HG02610 (cell line): ENCODE results near the gene ZNF280D.
A peak's percentile ranks its signal among the peaks of the same experiment; 100 is the strongest.

Experiments
- ATAC-seq: cut with Tn5 transposase; IDR thresholded peaks from one replicate; pipeline ENCODE4 v1.9.1; 2021; ENCODE audit warnings: mild to moderate bottlenecking, moderate library complexity; ENCODE audit not compliant: unreplicated experiment

ZNF280D gene

DNA sequence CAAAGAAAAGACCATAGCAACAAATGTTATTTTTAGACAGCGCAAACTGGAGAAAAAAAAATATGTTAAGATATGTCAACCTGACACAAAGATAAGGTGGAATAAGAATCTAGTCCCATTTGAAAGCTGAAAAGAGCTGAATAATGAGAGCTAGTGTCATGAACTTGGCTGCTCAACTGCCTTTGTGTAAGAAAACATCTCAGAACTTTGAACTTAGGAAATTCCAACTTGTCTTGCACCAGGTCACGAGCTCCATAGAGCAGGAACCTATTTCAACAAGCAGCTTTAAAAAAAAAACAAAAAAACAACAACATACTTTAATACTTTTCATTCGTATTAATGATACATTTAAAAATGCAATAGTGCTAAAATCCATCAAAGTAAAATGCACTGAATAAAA, 79.5 kb downstream of the ZNF280D start:
- ATAC-seq, result no peak

DNA sequence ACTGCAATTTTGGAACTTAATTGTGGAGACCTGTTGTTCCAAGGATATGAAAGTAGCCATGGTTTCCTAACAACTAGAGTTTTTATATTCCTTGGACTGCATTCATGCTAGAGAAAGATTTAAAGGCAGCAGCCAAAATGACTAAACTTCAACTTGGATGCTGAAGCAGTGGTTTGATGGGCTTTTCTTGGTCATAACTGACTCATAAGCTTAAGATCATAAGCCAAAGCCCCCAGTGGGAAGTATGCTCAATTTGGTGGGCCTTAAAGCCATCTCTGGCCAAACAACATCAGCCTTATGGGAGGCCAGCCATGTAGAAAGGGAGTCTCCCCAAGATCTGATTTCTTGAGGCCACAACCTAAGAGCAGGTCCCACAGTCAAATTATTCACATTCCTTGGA, 80.2 kb downstream of the ZNF280D start:
- no peak for ATAC-seq

DNA sequence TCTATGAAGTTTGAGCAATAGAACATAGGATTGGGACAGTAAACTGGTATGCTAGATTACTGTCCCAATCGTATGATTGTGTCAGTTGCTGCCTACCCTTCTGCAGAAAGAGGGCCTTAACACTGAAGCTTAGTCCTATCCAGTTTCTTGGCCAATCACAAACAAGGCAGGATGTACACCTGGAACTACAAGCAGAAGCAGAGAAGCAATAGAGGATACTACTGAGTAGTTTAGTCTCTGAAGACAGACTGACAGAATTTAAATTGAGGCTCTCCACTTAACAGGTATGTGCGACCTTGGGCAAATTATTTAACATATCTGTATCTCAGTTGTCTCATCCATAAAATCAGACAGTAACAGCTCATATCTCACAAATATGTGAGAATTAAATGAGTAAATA, 85.0 kb downstream of the ZNF280D start:
- ATAC-seq, result no peak

DNA sequence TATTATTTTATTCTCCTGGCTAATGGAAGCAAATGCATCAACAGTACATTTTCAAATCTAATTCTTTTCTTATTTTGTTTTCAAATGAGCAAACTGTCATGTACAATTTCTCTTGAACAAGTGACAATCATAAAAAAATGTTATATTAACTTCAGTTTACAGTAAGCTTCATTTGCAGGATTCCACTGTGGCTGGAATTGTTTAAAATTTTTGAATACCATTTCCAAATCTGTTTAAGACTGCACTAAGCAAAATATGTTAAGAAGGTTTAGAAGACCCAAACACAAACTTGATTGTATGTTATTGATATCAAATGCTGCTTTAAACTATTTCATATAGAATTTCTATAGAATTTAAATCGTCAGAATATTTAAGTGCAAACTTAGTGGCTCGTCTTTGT, 92.8 kb downstream of the ZNF280D start:
- ATAC-seq, result no peak

DNA sequence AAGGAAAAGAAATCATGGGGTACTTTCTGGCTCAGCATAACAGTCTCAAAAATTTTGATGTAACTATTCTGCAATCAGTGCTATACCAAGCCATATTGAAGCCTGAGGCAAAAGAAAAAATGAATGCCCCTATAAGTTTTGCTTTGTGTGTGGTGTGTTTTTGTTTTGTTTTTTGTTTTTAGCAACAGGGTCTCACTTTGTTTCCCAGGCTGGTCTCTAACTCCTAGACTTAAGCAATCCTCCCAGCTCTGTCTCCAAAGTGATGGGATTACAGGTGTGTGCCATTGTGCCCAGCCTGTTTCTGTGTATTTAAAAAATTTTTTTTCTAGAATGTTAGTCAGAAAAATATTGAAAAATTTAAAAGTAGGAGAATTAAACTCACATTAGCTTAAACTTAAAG, 93.2 kb downstream of the ZNF280D start:
- no peak for ATAC-seq

DNA sequence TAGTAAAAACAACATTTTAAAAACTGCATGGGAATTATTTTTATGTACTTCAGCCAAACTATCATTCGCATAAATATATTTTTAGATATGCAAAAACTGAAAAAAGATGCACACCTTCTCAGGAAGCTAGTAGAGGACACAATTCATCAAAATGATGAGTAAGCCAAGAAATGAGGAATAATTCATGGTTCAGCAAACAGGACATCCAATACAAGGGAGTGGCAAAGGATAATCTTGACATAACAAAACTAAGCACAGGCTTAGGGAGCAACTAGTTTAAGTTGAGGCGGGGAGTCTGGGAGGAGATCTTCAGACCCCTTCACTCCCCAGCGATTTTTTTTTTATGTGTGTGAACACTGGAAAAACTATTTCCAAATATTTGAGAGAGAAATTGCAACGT, 93.7 kb downstream of the ZNF280D start:
- ATAC-seq, result no peak

DNA sequence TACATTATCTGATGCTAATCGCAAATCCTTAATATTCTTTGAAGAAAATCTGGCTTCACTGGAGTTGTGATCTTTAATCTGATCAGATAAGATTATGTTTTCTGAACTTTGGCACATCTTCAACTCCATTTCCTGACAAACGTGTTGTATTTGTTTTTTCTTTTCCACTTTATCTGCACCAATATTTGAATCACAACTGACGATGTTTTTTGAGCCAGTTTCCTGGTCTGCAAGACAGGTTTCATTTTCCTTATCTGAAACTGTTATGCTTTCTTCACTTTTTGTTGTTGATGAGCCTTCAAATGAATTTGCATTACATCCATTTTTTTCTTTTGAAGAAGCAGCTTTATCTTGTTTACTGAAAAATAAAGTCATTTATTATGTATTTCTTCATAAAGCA, 101.5 kb downstream of the ZNF280D start:
- no peak for ATAC-seq

DNA sequence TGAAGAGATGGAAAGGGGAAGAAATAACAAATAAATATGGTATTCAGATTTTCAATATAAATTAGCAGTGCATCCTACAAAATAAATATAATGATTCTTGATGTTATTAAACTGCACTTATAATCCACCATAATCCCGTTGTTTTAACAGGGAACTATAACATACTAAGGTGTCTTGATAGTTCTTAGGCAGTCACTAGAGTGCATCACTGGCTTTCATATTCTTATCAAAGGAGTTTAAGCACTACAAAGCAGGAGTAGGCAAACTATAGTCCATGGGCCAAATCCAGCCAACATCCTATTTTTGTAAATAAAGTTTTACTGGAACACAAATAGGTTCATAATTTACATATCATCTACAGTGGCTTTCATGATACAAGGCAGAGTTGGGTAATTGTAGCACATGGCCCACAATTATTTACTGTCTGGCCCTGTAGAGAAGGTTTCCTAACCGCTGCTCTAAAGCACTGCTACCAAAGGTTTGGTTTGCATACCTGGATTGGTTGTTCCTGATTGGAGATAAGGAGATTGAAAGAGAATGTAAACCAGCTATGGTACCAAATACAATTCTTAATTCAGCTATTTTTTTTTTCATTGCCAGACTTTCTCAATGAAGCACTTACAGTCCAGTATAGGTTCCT, 104.3 kb downstream of the ZNF280D start:
- no peak for ATAC-seq

DNA sequence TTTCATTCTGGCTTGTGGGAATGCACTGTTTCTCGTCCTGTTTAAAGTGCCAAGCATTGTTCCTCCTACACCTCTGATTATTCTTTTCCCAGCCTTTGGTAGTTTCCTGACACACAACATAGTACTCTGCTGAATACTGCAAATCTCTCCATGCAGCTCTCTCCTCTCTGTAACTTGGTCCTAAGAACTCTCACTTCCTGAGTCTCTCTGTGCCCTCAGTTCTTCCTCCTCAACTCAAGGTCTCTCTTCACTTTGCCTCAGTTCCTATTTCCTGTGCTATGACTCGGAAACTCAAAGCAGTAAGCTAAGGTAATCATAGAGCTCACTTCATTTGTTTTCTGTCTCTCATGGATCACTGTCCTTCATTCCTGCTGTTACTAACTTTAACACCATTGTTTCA, 113.4 kb downstream of the ZNF280D start:
- ATAC-seq, result no peak

DNA sequence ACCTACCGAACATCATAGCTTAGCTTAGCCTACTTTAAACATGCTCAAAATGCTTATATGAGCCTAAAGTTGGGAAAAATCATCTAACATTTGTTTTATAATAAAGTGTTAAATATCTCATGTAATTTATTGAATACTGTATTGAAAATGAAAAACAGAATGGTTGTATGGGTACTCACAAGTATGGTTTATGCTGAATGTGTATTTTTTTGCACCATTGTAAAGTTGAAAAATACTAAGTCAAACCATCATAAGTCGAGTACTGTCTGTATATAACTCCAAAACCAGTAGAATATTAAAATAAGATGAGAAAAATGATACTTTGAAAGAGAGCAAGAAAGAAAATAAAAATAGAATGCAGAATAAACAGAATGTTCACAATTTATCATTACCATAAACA, 115.7 kb downstream of the ZNF280D start:
- ATAC-seq, result no peak

DNA sequence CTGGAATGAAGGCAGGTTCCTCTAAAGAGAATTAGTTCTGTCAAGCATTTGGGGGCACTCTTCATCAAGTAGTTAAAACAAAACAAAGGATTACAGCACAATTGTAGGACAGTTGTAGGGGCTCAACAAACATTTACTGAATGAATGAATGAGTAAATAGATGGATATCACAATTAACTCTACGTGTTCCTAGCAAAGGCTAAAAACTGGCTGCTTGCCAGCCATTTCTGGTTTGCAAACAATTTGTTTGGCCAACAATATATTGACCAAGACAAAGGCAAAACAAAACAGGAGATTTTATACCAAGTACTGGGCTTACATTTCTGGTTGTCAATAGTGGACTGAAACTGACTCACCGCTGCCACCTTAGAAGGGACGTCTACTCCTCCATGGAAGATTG, 116.8 kb downstream of the ZNF280D start:
- ATAC-seq, result no peak

DNA sequence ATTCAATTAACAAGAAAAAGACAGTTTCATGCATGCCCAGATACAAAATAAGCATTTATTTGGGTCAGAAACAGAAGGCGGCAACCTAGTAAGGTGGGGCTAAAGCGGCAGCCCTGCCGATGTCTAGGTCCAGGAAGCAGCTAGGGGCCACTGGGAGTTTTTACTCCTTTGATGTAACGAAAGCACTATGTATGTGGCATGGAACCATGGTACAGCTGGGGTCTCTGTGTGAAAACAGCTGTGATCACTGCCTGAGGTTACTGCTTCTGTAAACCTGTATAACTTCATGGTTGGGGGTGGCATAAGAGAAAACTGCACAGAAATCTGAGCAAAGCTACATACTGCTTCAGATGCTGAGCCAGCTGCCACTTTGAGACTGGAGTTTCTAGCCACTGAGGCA, 119.5 kb downstream of the ZNF280D start:
- no peak for ATAC-seq

DNA sequence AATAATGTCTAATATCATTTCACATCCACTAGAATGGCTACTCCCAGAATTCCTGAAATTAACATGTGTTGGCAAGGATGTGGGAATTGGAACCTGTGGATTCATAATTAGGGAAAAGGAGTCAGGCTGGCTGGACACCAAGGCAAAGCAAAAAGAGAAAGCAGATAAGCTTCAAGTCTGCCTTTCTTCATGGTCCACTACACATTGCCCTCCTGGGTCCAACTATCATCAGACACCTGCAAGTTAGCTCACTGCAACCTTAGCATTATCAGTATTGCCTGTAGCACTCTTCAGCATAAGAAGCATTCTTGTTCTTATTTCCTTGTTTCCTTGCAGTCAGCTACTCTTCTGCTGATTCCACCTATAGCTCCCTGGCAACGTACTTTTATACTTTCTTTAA, 124.3 kb downstream of the ZNF280D start:
- no peak for ATAC-seq

DNA sequence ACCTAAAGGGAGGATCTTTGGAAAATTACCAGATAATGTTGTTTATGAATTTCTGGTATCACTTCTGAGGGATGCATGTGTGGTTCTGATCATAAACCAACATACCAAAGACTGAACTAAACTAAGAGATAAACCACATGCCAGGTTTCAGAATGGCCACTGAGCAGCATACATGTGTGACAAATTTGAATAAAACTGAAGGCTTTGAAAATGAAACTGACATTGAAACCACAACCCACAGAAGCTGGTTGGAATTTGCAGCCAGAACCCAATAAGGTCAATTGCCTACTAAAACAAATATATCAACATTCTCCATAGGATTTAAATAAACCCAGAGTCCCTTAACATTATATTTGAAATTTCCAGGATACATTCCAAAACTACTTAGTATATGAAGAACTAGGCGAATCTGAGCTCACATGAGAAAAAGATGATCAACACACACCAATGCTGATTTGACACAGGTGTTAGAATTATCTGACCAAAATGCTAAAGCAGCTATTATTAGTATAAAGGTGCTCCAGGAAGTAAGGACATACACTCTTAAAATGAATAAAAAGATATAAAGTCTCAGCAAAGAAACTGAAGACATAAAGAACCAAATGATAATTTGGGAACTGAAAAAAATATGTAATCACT, 125.0 kb downstream of the ZNF280D start:
- ATAC-seq, result peak; percentile 98

DNA sequence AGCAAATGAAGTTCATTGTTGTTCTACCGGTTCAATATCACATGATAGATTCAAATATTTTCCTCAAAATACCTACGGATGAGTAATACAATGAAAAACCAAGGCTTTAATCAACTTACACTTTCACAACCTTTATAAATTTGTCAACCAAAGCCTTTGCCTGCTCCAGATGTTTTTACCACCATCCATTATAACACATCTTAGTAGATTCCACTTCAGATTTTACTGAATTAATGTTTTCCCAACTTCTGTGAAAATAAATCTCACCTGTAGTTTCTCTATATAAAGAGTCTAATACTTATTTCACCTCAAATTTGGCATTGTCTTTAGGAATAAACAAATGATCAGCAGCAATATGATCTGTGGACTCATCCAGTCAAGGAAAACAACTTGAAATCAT, 131.1 kb downstream of the ZNF280D start:
- no peak for ATAC-seq

DNA sequence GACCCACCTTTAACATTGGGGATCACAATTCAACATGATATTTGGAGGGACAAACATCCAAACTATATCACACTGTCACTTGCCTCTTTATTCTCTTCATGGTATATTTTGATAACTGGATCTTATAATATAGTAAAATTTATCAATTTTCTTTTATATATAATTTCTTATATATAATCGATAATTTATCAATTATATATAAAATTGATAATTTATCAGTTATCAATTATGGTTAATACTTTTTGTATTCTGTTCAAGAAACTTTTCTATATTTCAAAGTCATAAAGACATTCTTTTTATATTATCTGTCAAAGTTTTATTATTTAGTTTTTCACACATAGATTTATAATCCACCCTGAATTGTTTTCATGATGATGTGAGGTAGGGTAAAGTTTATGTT, 132.9 kb downstream of the ZNF280D start:
- no peak for ATAC-seq

DNA sequence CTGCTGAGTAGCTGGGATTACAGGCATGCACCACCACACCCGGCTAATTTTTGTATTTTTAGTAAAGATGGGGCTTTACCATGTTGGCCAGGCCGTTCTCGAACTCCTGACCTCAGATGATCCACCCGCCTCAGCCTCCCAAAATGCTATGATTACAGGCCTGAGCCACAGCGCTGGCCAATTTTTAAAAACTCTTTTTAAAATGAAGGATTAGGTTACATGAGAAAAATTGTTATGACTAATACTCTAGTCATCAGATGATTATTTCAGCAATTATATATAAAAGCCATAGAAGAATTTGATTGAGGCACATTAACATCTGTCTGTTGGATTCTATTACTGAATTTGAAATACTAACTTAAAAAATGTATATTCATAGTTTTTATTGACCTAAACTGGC, 134.3 kb downstream of the ZNF280D start:
- no peak for ATAC-seq

DNA sequence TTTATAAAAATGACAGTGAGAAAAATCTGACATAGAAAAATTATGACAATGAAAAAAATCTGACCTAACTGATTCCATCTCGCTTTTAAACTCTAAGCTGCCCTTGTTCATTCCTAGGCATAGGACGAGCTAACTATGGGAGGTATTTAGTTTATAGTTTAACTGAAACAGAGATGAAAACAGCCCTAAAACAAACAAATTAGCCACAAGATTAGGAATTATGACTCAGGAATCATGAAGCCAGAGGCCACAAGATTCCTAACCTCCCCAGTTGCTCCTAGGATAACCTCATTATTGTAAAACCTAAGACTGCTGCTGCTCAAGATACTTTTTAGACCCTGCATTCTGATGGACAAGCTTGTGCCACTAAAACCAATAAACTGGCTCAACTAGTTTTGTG, 145.6 kb downstream of the ZNF280D start:
- no peak for ATAC-seq

DNA sequence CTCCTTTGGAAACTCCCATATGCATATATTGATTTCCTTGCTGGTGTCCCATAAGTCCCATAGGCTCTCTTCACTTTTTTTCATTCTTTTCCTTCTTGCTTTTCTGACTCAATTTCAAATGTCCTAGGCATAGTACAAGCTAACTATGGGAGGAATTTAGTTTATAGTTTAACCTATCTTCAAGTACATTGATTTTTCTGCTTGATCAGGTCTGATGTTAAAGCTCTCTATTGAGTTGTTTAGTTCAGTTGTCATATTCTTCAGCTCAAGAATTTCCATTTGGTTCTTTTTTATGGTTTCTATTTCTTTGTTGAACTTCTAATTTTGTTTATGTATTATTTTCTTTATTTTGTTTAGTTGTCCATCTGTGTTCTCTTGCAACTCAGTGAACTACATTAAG, 147.1 kb downstream of the ZNF280D start:
- no peak for ATAC-seq

DNA sequence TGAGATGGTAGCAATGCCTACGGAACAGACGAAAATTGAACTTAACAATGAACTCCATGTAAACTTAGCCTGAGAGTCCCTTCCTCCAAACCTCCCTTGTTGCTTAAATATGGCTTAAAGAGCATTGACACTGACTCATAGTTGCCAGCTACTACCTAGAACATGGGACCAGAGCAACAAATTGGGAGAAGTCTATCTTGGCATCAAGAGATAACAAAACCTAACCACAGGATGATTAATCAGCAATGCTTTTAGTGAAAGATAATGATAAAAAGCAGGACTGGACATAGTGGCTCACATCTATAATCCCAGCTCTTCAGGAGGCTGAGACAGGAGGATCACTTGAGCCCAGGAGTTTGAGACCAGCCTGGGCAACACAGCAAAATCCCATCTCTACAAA, 150.5 kb downstream of the ZNF280D start:
- ATAC-seq, result no peak
